Measurements from ENCODE around the gene RNF6.

Gene RNF6

DNA sequence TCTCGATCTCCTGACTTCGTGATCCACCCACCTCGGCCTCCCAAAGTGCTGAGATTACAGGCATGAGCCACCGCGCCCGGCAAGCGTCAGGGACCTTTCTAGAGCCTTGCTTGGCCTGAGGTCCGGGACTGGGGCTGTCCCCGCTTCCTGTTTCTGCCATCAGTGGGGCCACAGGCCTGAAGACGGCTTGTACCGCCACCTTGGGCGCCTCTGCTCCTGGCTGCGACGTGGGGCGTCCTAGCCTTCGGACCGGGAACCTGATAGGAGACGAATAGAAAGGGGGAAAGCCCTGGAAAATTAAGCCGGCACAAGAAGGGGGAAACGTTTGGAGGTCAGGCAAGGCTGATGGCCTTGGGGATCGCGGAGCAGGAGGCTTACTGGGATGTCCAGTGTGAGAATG lies 35.1 kb downstream of the RNF6 start:
- Histone ChIP-seq H3K4me3 (ENCODE audit: low read length) (peak overlapping the region; percentile 78; the same call in 1 of the 2 replicates), H3K9ac (ENCODE audit: low read depth, low read length) (peak overlapping the region; percentile 8; the same call in 1 of the 2 replicates), H3K27ac (ENCODE audit: low read length) (no peak overlapping the region), H3K9me3 (ENCODE audit: insufficient read depth, low read depth, low read length) (no peaks in the 10 kb centered on the region), H3K4me1 (ENCODE audit: insufficient read depth, low read length) (no peaks in the 10 kb centered on the region), H3K36me3 (ENCODE audit: insufficient read depth, low read depth, low read length) (no peaks in the 10 kb centered on the region), H3K27me3 (ENCODE audit: insufficient read depth, low read length) (peaks cover 8% of the 10 kb centered on the region)

DNA sequence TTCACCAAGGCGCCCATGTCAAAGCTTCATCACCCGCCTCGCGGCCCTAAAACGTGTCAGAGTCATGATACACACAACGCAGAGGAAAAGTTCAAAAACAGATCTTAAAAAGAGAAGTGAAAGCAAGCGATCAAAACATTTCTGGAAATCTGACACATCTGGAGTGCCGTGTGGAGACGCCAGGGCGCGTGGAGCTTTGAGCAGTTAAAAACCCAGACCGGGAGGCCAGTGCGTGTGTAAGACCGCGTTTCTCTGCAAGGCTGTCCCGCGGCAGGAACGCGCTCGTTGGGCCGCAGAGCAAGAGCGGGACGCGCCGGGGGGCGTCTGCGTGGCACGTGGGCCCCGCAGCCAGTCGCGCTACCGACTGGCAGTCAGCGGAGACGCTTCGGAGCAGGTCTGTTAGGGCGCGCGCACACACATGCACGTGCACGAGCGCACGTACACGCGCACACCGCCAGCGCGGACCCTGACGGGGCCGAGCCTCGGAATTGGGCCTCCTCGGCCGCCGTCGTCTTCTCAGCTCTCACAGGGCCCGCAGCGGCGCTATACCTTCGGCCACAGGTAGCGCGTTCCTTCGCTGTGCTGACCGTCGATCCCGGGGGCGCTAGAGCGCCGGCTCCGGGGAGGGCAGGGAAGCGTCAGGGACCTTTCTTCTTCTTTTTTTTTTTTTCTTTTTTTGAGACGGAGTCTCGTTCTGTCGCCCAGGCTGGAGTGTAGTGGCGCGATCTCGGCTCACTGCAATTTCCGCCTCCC lies 35.8 kb downstream of the RNF6 start:
- peak overlapping the region; percentile 78 for H3K4me3 ChIP-seq (ENCODE audit: low read length)
- H3K9me3 ChIP-seq (ENCODE audit: insufficient read depth, low read depth, low read length), result no peaks in the 10 kb centered on the region
- peak overlapping the region; percentile 65; the same call in 1 of the 2 replicates for H3K9ac ChIP-seq (ENCODE audit: low read depth, low read length)
- peaks cover 8% of the 10 kb centered on the region for H3K27me3 ChIP-seq (ENCODE audit: insufficient read depth, low read length)
- no peaks in the 10 kb centered on the region for H3K4me1 ChIP-seq (ENCODE audit: insufficient read depth, low read length)
- no peaks in the 10 kb centered on the region for H3K36me3 ChIP-seq (ENCODE audit: insufficient read depth, low read depth, low read length)
- H3K27ac ChIP-seq (ENCODE audit: low read length), result no peak overlapping the region

DNA sequence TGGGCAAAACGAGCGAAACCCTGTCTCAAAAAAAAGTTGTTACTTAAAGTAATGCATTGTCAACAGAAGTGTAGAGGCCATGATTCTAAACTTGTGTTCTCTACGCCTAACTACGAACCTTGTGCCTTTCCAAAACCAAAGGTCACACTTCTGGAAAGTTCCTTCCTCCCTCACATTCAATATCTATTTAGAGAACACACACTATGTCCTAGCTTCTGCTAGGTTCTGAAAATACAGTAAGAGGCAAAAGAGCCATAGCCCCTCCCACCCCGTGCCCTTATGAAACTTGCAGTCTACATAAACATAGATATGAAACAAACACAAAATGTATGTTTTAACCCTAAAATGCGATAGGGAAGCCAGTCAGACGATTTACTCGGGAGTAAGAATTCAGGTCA lies 36.4 kb downstream of the RNF6 start:
- Histone ChIP-seq H3K9ac (ENCODE audit: low read depth, low read length) (peak overlapping the region; percentile 65; the same call in 1 of the 2 replicates), H3K4me3 (ENCODE audit: low read length) (peak overlapping the region; percentile 78), H3K27me3 (ENCODE audit: insufficient read depth, low read length) (peaks cover 8% of the 10 kb centered on the region), H3K27ac (ENCODE audit: low read length) (no peak overlapping the region), H3K36me3 (ENCODE audit: insufficient read depth, low read depth, low read length) (no peaks in the 10 kb centered on the region), H3K9me3 (ENCODE audit: insufficient read depth, low read depth, low read length) (no peaks in the 10 kb centered on the region), H3K4me1 (ENCODE audit: insufficient read depth, low read length) (no peaks in the 10 kb centered on the region)

DNA sequence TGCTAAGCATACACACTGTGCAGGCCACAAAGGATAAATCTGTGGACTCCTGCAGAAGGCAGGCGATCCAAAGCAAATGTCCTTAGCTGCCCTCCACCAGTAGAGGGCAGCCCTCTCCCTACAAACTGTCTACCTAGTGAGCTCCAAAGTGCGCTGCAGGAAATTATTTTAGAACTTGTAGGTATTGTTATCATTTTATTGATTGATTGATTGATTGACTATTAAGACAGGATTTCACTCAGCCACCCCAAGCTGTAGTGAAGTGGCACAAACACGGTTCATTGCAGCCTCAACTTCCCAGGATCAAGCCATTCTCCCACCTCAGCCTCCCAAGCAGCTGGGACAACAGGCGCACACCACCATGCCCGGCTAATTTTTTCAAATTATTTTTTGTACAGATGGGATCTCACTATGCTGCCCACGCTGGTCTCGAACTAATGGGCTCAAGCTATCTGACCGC lies 37.3 kb downstream of the RNF6 start:
- Histone ChIP-seq H3K27ac (ENCODE audit: low read length) (no peak overlapping the region), H3K27me3 (ENCODE audit: insufficient read depth, low read length) (peaks cover 8% of the 10 kb centered on the region), H3K9me3 (ENCODE audit: insufficient read depth, low read depth, low read length) (no peaks in the 10 kb centered on the region), H3K4me3 (ENCODE audit: low read length) (no peak overlapping the region), H3K4me1 (ENCODE audit: insufficient read depth, low read length) (no peaks in the 10 kb centered on the region), H3K36me3 (ENCODE audit: insufficient read depth, low read depth, low read length) (no peaks in the 10 kb centered on the region), H3K9ac (ENCODE audit: low read depth, low read length) (no peak overlapping the region)

DNA sequence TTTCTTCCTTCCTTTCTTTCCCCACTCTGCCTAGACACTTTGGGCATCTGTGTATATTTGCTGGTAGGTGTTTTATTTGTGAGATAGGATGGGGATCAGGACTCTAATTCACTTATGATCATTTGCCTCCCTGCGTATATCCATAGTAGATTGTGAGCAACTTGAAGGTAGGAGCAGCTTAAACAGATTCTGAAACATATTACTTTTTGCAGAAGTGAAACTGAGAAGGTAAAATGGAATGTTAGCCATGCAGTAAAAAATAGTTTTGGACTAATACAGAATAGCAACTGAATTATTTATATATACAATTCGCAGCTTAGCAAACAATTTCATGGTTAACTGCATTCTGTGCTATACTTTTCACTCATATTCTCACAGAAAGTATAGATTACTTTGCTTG lies 38.7 kb downstream of the RNF6 start:
- H3K9ac ChIP-seq (ENCODE audit: low read depth, low read length), result no peak overlapping the region
- no peaks in the 10 kb centered on the region for H3K4me1 ChIP-seq (ENCODE audit: insufficient read depth, low read length)
- no peak overlapping the region for H3K27ac ChIP-seq (ENCODE audit: low read length)
- no peak overlapping the region for H3K4me3 ChIP-seq (ENCODE audit: low read length)
- H3K36me3 ChIP-seq (ENCODE audit: insufficient read depth, low read depth, low read length), result no peaks in the 10 kb centered on the region
- peaks cover 8% of the 10 kb centered on the region for H3K27me3 ChIP-seq (ENCODE audit: insufficient read depth, low read length)
- no peaks in the 10 kb centered on the region for H3K9me3 ChIP-seq (ENCODE audit: insufficient read depth, low read depth, low read length)

DNA sequence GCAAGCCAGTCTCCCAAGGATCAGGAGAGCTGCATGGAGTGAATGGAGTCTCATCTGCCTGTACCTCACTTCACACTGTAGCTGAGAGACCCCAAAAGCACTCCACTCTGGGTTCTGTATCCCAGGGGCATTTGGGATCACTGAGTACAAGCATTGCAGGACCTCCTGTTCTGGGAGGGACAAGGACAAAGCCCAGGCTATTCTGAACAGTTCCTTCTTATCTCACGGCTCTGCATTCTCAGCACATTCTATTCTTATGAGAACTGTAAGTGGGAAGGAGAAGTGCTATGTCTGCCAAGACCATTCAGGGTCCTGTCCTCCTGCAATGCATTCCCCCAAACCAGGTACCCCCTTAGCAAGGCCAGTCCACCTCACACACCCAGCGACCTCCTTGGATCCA lies 42.8 kb downstream of the RNF6 start:
- Histone ChIP-seq H3K4me1 (ENCODE audit: insufficient read depth, low read length) (no peaks in the 10 kb centered on the region), H3K4me3 (ENCODE audit: low read length) (no peak overlapping the region), H3K36me3 (ENCODE audit: insufficient read depth, low read depth, low read length) (no peaks in the 10 kb centered on the region), H3K27ac (ENCODE audit: low read length) (no peak overlapping the region), H3K9me3 (ENCODE audit: insufficient read depth, low read depth, low read length) (no peaks in the 10 kb centered on the region), H3K9ac (ENCODE audit: low read depth, low read length) (no peak overlapping the region), H3K27me3 (ENCODE audit: insufficient read depth, low read length) (no peaks in the 10 kb centered on the region)

DNA sequence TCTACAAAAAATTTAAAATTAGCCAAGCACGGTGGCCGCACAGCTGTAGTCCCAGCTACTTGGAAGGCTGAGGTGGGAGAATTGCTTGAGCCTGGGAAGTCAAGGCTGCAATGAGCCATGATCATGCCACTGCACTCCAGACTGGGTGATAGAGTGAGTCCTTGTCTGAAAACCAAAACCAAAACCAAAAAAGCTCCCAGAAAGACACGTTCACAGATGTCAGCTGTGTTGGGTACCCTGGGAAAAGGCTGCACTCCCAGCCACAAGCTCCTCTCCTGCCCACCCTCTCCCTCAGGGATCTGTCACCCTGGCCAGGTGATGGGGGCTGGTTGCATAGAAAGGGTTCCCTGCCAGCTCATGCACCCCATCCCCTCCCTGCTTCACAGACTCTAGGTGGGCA lies 53.3 kb downstream of the RNF6 start:
- Histone ChIP-seq H3K36me3 (ENCODE audit: insufficient read depth, low read depth, low read length) (no peaks in the 10 kb centered on the region), H3K4me1 (ENCODE audit: insufficient read depth, low read length) (no peaks in the 10 kb centered on the region), H3K4me3 (ENCODE audit: low read length) (no peak overlapping the region), H3K27ac (ENCODE audit: low read length) (no peak overlapping the region), H3K9ac (ENCODE audit: low read depth, low read length) (no peak overlapping the region), H3K27me3 (ENCODE audit: insufficient read depth, low read length) (no peaks in the 10 kb centered on the region), H3K9me3 (ENCODE audit: insufficient read depth, low read depth, low read length) (peaks cover 3% of the 10 kb centered on the region; the same call in 1 of the 2 replicates)

DNA sequence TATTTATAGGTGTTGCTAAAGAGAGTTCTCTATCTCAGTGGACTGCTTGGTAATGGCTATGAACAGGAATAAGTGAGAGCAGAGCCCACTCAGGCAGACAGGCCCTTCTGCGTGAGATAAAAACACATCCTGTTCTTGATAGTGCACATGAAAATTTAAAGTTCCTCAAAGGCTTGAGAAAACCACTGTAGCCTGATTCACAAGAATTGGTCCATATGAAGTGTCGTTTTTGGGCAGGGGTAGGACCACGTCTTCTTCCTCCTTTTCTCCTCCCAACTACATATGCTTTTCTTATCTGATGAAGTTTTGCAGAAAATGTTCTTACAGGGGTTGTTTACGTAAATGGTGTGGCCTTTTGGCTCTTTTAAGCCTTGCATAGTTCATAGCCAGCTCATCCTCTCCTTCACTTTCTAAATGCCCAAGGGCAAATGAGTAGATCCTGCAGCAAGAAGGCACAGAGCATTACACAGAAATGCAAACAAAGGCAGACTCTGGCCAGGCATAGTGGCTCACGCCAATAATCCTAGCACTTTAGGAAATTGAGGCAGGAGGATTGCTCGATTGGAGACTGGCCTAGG lies 53.8 kb downstream of the RNF6 start:
- H3K9ac ChIP-seq (ENCODE audit: low read depth, low read length), result no peak overlapping the region
- peaks cover 3% of the 10 kb centered on the region; the same call in 1 of the 2 replicates for H3K9me3 ChIP-seq (ENCODE audit: insufficient read depth, low read depth, low read length)
- no peaks in the 10 kb centered on the region for H3K36me3 ChIP-seq (ENCODE audit: insufficient read depth, low read depth, low read length)
- H3K4me3 ChIP-seq (ENCODE audit: low read length), result no peak overlapping the region
- no peak overlapping the region for H3K27ac ChIP-seq (ENCODE audit: low read length)
- H3K4me1 ChIP-seq (ENCODE audit: insufficient read depth, low read length), result no peaks in the 10 kb centered on the region
- H3K27me3 ChIP-seq (ENCODE audit: insufficient read depth, low read length), result no peaks in the 10 kb centered on the region

DNA sequence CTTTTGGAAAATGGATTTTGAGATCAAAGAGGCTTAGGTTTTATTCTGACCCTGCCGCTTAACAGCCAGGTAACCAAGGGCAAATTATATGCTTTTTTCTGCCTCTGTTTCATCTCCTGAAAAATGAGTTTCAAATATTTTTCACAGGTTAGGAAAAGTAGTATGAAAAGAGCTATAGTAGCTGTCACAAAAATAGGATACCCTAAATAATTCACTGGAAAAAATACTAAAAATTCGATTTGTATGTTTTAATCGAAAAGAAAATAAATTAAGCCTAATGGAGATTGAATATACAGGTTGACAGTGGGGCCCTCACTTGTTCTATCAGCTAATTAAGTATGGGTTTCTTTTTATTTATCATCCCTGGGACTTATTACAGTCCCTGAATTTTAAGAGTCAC lies 58.3 kb downstream of the RNF6 start:
- Histone ChIP-seq H3K9me3 (ENCODE audit: insufficient read depth, low read depth, low read length) (peaks cover 3% of the 10 kb centered on the region; the same call in 1 of the 2 replicates), H3K36me3 (ENCODE audit: insufficient read depth, low read depth, low read length) (no peaks in the 10 kb centered on the region), H3K4me1 (ENCODE audit: insufficient read depth, low read length) (no peaks in the 10 kb centered on the region), H3K27me3 (ENCODE audit: insufficient read depth, low read length) (no peaks in the 10 kb centered on the region), H3K27ac (ENCODE audit: low read length) (no peak overlapping the region), H3K9ac (ENCODE audit: low read depth, low read length) (no peak overlapping the region), H3K4me3 (ENCODE audit: low read length) (no peak overlapping the region)

Data from iPS-20b (cell line).